Measurements from ENCODE around the gene PRPF38B. TPM values are rescaled to one million over a fixed set of nuclear protein-coding genes. Genes with fewer than 3 reads are reported as not detected.
"Not testable (repeated sequence)": the region's sequence is repeated elsewhere in the genome, so short reads cannot be mapped to it uniquely, and the experiment has no call there.

Gene PRPF38B
- total RNA-seq, 2 experiments from 2014 or later, result 62.5 to 65.3 TPM

GRCh38 chr1:108661030-108661609 is 31.0 kb upstream of the PRPF38B start, which contains the start of gene HENMT1:
Gene HENMT1, minus strand, starts transcription at chr1:108661093. Its CDS starts 1,209 bp downstream, at chr1:108659884.
- no peaks in the 10 kb centered on the region for H3K27me3 Mint-ChIP-seq
- POLR2A ChIA-PET, result interaction anchor here (0.6 to 4.0 kb wide), 17 partner anchors 9 to 303 kb away, joined by 3 to 64 read pairs (median 4); partner anchors contain the start of genes EEIG2 and PRPF38B
- CTCF ChIA-PET, result interaction anchor here (0.7 to 2.3 kb wide), 8 partner anchors 12 to 100 kb away, joined by 3 to 14 read pairs (median 10); partner anchors contain the start of genes EEIG2 and PRPF38B
- H3K36me3 Mint-ChIP-seq (ENCODE audit: low read depth), result peaks cover 5% of the 10 kb centered on the region
- H3K9me3 Mint-ChIP-seq, result no peaks in the 10 kb centered on the region
- peaks cover 40% of the 10 kb centered on the region for H3K4me1 Mint-ChIP-seq (ENCODE audit: low read depth)
- DNase-seq, result peak; percentile 83
- H3K27ac Mint-ChIP-seq, result peak within 1 kb of the TSS; percentile 96
- intact Hi-C loops (cut with micrococcal nuclease), result no loop called here
- peak within 1 kb of the TSS; percentile 82 for H3K4me3 Mint-ChIP-seq
- TF ChIP-seq CTCF (IDR thresholded peaks at IDR 0.05), result no peak
- ATAC-seq, result peak; percentile 80

DNA sequence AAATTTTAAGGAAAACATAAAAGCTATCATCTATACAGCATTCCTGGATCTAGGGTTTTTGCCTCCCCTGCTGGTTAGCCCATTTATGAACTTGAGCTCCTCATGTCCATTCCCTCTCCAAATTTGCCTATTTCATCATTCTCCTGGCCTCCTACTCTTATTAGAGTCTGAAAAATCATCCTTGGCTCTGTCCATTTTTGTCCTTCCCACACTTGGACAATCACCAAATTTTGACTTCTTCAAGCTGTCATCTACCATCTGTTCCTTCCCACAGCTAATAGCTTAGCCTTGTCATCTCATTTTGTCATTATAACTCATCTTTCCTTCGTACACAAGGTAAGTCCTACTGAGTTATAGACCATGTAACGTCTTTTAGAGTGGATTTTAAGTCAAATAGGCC is 29.0 kb upstream of the PRPF38B start:
- H3K36me3 Mint-ChIP-seq (ENCODE audit: low read depth), result peaks cover 2% of the 10 kb centered on the region
- H3K4me3 Mint-ChIP-seq, result peak overlapping the region; percentile 82

GRCh38 chr1:108664481-108664880 is 27.6 kb upstream of the PRPF38B start:
- H3K27me3 Mint-ChIP-seq, result no peaks in the 10 kb centered on the region
- no peak overlapping the region for H3K4me3 Mint-ChIP-seq
- intact Hi-C loops (cut with micrococcal nuclease), result no loop called here
- peaks cover 29% of the 10 kb centered on the region for H3K4me1 Mint-ChIP-seq (ENCODE audit: low read depth)
- DNase-seq, result no peak
- no peak overlapping the region for H3K27ac Mint-ChIP-seq
- TF ChIP-seq CTCF (IDR thresholded peaks at IDR 0.05), result no peak
- ATAC-seq, result no peak
- CTCF ChIA-PET, result interaction anchor here (1.4 kb wide), 1 partner anchor 18 kb away, joined by 3 read pairs; no protein-coding TSS in a partner anchor
- H3K36me3 Mint-ChIP-seq (ENCODE audit: low read depth), result no peaks in the 10 kb centered on the region
- no peaks in the 10 kb centered on the region for H3K9me3 Mint-ChIP-seq
- POLR2A ChIA-PET, result interaction anchor here (1.6 kb wide), 1 partner anchor 27 kb away, joined by 7 read pairs; the partner anchor contains the start of gene PRPF38B

More for the DNA sequence above, 29.0 kb upstream of the PRPF38B start:
- ATAC-seq, result no peak
- no peak for DNase-seq
- Mint-ChIP-seq H3K27ac (peak overlapping the region; percentile 48), H3K9me3 (no peaks in the 10 kb centered on the region), H3K4me1 (ENCODE audit: low read depth) (peaks cover 30% of the 10 kb centered on the region), H3K27me3 (no peaks in the 10 kb centered on the region)
- POLR2A ChIA-PET, result interaction anchor here (1.1 to 4.0 kb wide), 4 partner anchors 14 to 29 kb away, joined by 3 to 64 read pairs (median 30); partner anchors contain the start of gene PRPF38B
- TF ChIP-seq CTCF (IDR thresholded peaks at IDR 0.05), result no peak
- intact Hi-C loops (cut with micrococcal nuclease), result no loop called here
- CTCF ChIA-PET, result interaction anchor here (1.3 kb wide), 1 partner anchor 83 kb away, joined by 3 read pairs; no protein-coding TSS in a partner anchor

- Mint-ChIP-seq H3K9me3 (no peaks in the 10 kb centered on the region), H3K4me1 (ENCODE audit: low read depth) (peaks cover 29% of the 10 kb centered on the region), H3K4me3 (no peak overlapping the region), H3K27me3 (no peaks in the 10 kb centered on the region), H3K36me3 (ENCODE audit: low read depth) (no peaks in the 10 kb centered on the region), H3K27ac (no peak overlapping the region)
- ChIA-PET POLR2A (interaction anchor here (1.6 kb wide), 1 partner anchor 27 kb away, joined by 7 read pairs; the partner anchor contains the start of gene PRPF38B), CTCF (interaction anchor here (1.4 kb wide), 1 partner anchor 19 kb away, joined by 3 read pairs; no protein-coding TSS in a partner anchor)
- TF ChIP-seq CTCF (IDR thresholded peaks at IDR 0.05), result no peak
- ATAC-seq (no peak), DNase-seq (no peak)
- intact Hi-C loops (cut with micrococcal nuclease), result no loop called here
Measured at GRCh38 chr1:108665067-108665466, 27.0 kb upstream of the PRPF38B start.

- Mint-ChIP-seq H3K36me3 (ENCODE audit: low read depth) (no peaks in the 10 kb centered on the region), H3K9me3 (no peaks in the 10 kb centered on the region), H3K27ac (no peak overlapping the region), H3K4me1 (ENCODE audit: low read depth) (peaks cover 29% of the 10 kb centered on the region), H3K27me3 (no peaks in the 10 kb centered on the region), H3K4me3 (no peak overlapping the region)
- no peak for ATAC-seq
- DNase-seq, result no peak
- no peak for TF ChIP-seq CTCF (IDR thresholded peaks at IDR 0.05)
- ChIA-PET POLR2A (interaction anchor here (1.6 kb wide), 1 partner anchor 26 kb away, joined by 7 read pairs; the partner anchor contains the start of gene PRPF38B), CTCF (no interaction called here)
- intact Hi-C loops (cut with micrococcal nuclease), result no loop called here
Measured at GRCh38 chr1:108665771-108666170, 26.3 kb upstream of the PRPF38B start.

DNA sequence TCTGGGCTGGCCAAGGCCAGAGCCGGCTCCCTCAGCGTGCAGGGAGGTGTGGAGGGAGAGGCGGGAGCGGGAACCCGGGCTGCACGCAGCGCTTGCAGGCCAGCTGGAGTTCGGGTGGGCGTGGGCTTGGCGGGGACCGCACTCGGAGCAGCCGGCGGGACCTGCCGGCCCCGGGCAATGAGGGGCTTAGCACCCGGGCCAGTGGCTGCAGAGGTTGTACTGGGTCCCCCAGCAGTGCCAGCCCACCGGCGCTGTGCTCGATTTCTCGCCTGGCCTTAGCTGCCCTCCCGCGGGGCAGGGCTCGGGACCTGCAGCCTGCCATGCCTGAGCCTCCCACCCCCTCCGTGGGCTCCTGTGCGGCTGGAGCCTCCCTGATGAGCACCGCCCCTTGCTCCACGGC is 24.7 kb upstream of the PRPF38B start:
- H3K4me3 Mint-ChIP-seq; H3K27me3 Mint-ChIP-seq; intact Hi-C loops (cut with micrococcal nuclease); DNase-seq; H3K36me3 Mint-ChIP-seq (ENCODE audit: low read depth); CTCF ChIA-PET; ATAC-seq; H3K27ac Mint-ChIP-seq; H3K9me3 Mint-ChIP-seq: not testable (repeated sequence)
- H3K4me1 Mint-ChIP-seq (ENCODE audit: low read depth), result peaks cover 28% of the 10 kb centered on the region
- POLR2A ChIA-PET, result interaction anchor here (1.2 to 1.8 kb wide), 2 partner anchors 12 to 25 kb away, joined by 4 to 8 read pairs; partner anchors contain the start of gene PRPF38B

Measured in activated CD8-positive, alpha-beta T cell treated with anti-CD3 and anti-CD28 coated beads for 36 hours (primary cell).